K562 (cell line): ENCODE data around the gene ZEB2. TPM values are rescaled to one million over a fixed set of nuclear protein-coding genes. Genes with fewer than 3 reads are reported as not detected.

Source experiments
- ATF7 ChIP-seq: fragments of 450-650 bp; IDR thresholded peaks from 2 replicates; pipeline ENCODE4 v1.7.1; 2014; ENCODE audit warnings: mild to moderate bottlenecking, moderate library complexity
- ETV6 ChIP-seq, 3 experiments: fragments of 150-350 bp in 1 of 3; sonication (generic) in 1 of 3; formaldehyde crosslinking in 1 of 3; IDR thresholded peaks; 2 replicates each; pipeline versions ENCODE4 v1.6.1 to v1.8.0; 2014 to 2022; ENCODE audit warnings: borderline replicate concordance in 2 of 3, low read depth in 2 of 3, antibody characterized with exemption in 1 of 3, low read length in 1 of 3, mild to moderate bottlenecking in 1 of 3, missing genetic modification reagents in 1 of 3
- MNT ChIP-seq, 2 experiments: fragments of 450-650 bp; conservative IDR thresholded peaks; 2 replicates each; pipeline ENCODE4 v1.6.1; 2017; ENCODE audit warnings: mild to moderate bottlenecking in 2 of 2, moderate library complexity in 2 of 2
- PML ChIP-seq: IDR thresholded peaks from 2 replicates; pipeline ENCODE4 v1.6.1; 2012; ENCODE audit warnings: low read length, inconsistent platforms
- RCOR1 ChIP-seq, 2 experiments: IDR thresholded peaks; 2 replicates each; pipeline ENCODE4 v1.6.1; 2012; ENCODE audit warnings: low read depth in 2 of 2, low read length in 2 of 2, borderline replicate concordance in 1 of 2, improper control_type of control experiment in 1 of 2
- SAP30 ChIP-seq: fragments of 200-600 bp; sonication (generic); IDR thresholded peaks from 2 replicates; pipeline ENCODE4 v1.6.1; 2012; ENCODE audit warnings: borderline replicate concordance, low read depth, mild to moderate bottlenecking, moderate library complexity, low read length, control low read depth, inconsistent platforms; ENCODE audit not compliant: insufficient read depth, poor library complexity, severe bottlenecking
- TRIM24 ChIP-seq, 2 experiments: fragments of 450-650 bp; IDR thresholded peaks; 2 replicates each; pipeline ENCODE4 v1.6.1; 2016
- ZBTB8A ChIP-seq: fragments of 450-650 bp; IDR thresholded peaks from 2 replicates; pipeline ENCODE4 v1.6.1; 2018; ENCODE audit warnings: mild to moderate bottlenecking, moderate library complexity; ENCODE audit not compliant: partially characterized antibody
- ZNF507 ChIP-seq: conservative IDR thresholded peaks from 2 replicates; pipeline ENCODE4 v1.6.1; 2017; ENCODE audit warnings: missing genetic modification characterization, missing compliant biosample characterization
- polyA plus RNA-seq, 8 experiments: library from polyadenylated mRNA; depleted of rRNA in 4 of 8; stranded (reverse) in 5 of 8; unstranded in 3 of 8; fragments of >200 nt; fragmentation: Nextera tagmentation in 2 of 8; fragmentation: Illumina TruSeq in 1 of 8; extraction: Ambion mirVana in 2 of 8; extraction: Trizol in 1 of 8; gene quantifications; 2 replicates each; pipeline versions ENCODE4 v1.2.1 to v1.2.3, GENCODE V29; 2011 to 2014; ENCODE audit warnings: inconsistent platforms in 1 of 8, missing spikeins in 1 of 8
- total RNA-seq, 7 experiments: library from RNA; depleted of rRNA in 6 of 7; stranded (reverse); fragments of >200 nt in 6 of 7; fragmentation: Illumina TruSeq in 2 of 7; extraction: Trizol in 2 of 7; gene quantifications; 2 replicates each; pipeline versions ENCODE4 v1.2.1 to v1.2.3, GENCODE V29; 2011 to 2021; ENCODE audit warnings: low replicate concordance in 1 of 7
- TF ChIP-seq, protein P1 (sequence below): fragments of 250-450 bp; sonication (Bioruptor Pico); IDR thresholded peaks from 2 replicates; pipeline ENCODE4 v1.9.0; 2021; ENCODE audit warnings: mild to moderate bottlenecking, inconsistent platforms
- TF ChIP-seq, protein P2 (sequence below): sonication (generic); formaldehyde crosslinking; IDR thresholded peaks from 2 replicates; pipeline ENCODE4 v1.8.1; 2023; ENCODE audit warnings: mild to moderate bottlenecking, missing genetic modification reagents

The ZEB2 gene
- total and polyA plus RNA-seq, 9 of the 15 experiments (the other 6 are each of a cell fraction or from before 2014, with no cell fraction given), result 15.1 to 113 (median 72.3) TPM

DNA sequence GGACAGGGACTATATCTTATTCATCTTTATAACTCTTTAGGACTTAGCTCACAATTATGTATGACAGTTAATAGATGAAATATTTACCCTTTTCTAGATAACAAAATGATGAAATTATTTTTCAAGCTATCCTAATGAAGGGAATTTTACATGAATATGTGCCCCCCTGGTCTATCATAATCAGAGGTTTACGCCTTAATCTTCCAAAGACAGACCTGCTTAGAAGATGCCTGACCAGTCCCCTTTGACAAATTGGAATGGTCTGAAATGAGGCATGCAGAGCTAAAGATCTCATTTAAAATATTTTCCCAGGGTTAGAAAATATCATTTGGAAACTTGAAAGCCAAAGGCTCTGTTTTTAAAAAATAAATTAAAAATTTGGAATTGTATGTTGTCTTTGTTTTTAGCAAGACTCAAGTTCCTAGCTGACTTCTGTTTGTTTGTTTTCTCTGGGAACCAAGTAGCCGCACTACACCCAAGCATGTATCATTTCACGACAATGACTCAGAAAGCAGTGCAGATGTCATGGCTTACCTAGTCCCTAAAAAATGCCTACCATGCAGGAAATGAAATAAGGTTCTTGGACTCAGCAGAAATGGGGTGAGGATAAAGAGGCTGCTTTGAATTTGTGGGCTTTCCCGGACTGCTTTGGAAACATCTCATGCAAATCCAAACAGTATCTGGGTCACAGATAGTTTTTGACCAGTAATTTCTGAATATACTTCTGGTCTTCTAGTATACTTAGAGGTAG, 162.1 kb downstream of the ZEB2 start (continued):
- TF ChIP-seq RCOR1 (IDR thresholded peaks at IDR 0.05; ENCODE audit: borderline replicate concordance in 1 of 2, low read depth in 2 of 2, low read length in 2 of 2) (0 out of 4 replicates have a peak, but pooled peaks of 1 of the 2 experiments have one; percentile 7), ZNF507 (tag) (no peak), SAP30 (no peak), ATF7 (peak; percentile 54; the same call in 1 of the 2 replicates), ZBTB8A (no peak), MNT (conservative IDR thresholded peaks at IDR 0.05) (0 out of 4 replicates have a peak, but pooled peaks of 1 of the 2 experiments have one; percentile 31), ETV6 (IDR thresholded peaks at IDR 0.05; ENCODE audit: borderline replicate concordance in 1 of 2, low read depth in 2 of 2, low read length in 1 of 2) (no peak), ETV6 (CRISPR knock-in tag; IDR thresholded peaks at IDR 0.05; ENCODE audit: borderline replicate concordance) (no peak), PML (no peak), TRIM24 (IDR thresholded peaks at IDR 0.05) (0 out of 4 replicates have a peak, but pooled peaks of 1 of the 2 experiments have one; percentile 9)
- TF ChIP-seq, protein P1, sequence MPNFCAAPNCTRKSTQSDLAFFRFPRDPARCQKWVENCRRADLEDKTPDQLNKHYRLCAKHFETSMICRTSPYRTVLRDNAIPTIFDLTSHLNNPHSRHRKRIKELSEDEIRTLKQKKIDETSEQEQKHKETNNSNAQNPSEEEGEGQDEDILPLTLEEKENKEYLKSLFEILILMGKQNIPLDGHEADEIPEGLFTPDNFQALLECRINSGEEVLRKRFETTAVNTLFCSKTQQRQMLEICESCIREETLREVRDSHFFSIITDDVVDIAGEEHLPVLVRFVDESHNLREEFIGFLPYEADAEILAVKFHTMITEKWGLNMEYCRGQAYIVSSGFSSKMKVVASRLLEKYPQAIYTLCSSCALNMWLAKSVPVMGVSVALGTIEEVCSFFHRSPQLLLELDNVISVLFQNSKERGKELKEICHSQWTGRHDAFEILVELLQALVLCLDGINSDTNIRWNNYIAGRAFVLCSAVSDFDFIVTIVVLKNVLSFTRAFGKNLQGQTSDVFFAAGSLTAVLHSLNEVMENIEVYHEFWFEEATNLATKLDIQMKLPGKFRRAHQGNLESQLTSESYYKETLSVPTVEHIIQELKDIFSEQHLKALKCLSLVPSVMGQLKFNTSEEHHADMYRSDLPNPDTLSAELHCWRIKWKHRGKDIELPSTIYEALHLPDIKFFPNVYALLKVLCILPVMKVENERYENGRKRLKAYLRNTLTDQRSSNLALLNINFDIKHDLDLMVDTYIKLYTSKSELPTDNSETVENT (CRISPR knock-in tag), result no peak
- TF ChIP-seq, protein P2, sequence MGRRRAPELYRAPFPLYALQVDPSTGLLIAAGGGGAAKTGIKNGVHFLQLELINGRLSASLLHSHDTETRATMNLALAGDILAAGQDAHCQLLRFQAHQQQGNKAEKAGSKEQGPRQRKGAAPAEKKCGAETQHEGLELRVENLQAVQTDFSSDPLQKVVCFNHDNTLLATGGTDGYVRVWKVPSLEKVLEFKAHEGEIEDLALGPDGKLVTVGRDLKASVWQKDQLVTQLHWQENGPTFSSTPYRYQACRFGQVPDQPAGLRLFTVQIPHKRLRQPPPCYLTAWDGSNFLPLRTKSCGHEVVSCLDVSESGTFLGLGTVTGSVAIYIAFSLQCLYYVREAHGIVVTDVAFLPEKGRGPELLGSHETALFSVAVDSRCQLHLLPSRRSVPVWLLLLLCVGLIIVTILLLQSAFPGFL, result no peak
